Measurements from ENCODE around the gene MMP14.
A peak's percentile ranks its signal among the peaks of the same experiment; 100 is the strongest.

MMP14 gene

GRCh38 chr14:22800346-22800745 lies 36.0 kb upstream of the MMP14 start:
- DNase-seq (ENCODE audit: low read depth in 1 of 2, low spot score in 1 of 2) = peak in 1 of 2 experiments; percentile 40
- TF ChIP-seq SPI1 (IDR thresholded peaks at IDR 0.05; ENCODE audit: borderline replicate concordance, low read depth) = no peak
- no peak for TF ChIP-seq POLR2AphosphoS5 (IDR thresholded peaks at IDR 0.05; ENCODE audit: low read depth)
- no peak for TF ChIP-seq REST (IDR thresholded peaks at IDR 0.05; ENCODE audit: insufficient replicate concordance, low read depth)
- H3K27ac ChIP-seq (replicated peaks) = peak overlapping the region; percentile 40
- H3K4me3 ChIP-seq (replicated peaks; ENCODE audit: insufficient read depth, low read length) = no peak overlapping the region
- H3K27me3 ChIP-seq (ENCODE audit: insufficient read depth, poor library complexity, severe bottlenecking) = no peaks in the 10 kb centered on the region

GRCh38 chr14:22801716-22802115 lies 34.7 kb upstream of the MMP14 start:
- Histone ChIP-seq H3K27ac (replicated peaks) (peak overlapping the region; percentile 66), H3K4me3 (replicated peaks; ENCODE audit: insufficient read depth, low read length) (no peak overlapping the region), H3K27me3 (ENCODE audit: insufficient read depth, poor library complexity, severe bottlenecking) (no peaks in the 10 kb centered on the region)
- no peak for DNase-seq (ENCODE audit: low read depth in 1 of 2, low spot score in 1 of 2)
- TF ChIP-seq CTCF (IDR thresholded peaks at IDR 0.05; ENCODE audit: insufficient read depth, low read length) = no peak
- TF ChIP-seq REST (IDR thresholded peaks at IDR 0.05; ENCODE audit: insufficient replicate concordance, low read depth) = no peak
- no peak for TF ChIP-seq GABPA (IDR thresholded peaks at IDR 0.05; ENCODE audit: low read depth)
- TF ChIP-seq SPI1 (IDR thresholded peaks at IDR 0.05; ENCODE audit: borderline replicate concordance, low read depth) = no peak
- TF ChIP-seq POLR2AphosphoS5 (IDR thresholded peaks at IDR 0.05; ENCODE audit: low read depth) = no peak

GRCh38 chr14:22802860-22803686 lies 33.3 kb upstream of the MMP14 start:
- DNase-seq (ENCODE audit: low read depth in 1 of 2, low spot score in 1 of 2) = no peak
- Histone ChIP-seq H3K27ac (replicated peaks) (peak overlapping the region; percentile 66), H3K4me3 (replicated peaks; ENCODE audit: insufficient read depth, low read length) (no peak overlapping the region), H3K27me3 (ENCODE audit: insufficient read depth, poor library complexity, severe bottlenecking) (no peaks in the 10 kb centered on the region)
- TF ChIP-seq GABPA (IDR thresholded peaks at IDR 0.05; ENCODE audit: low read depth) (no peak), POLR2AphosphoS5 (IDR thresholded peaks at IDR 0.05; ENCODE audit: low read depth) (no peak), CTCF (IDR thresholded peaks at IDR 0.05; ENCODE audit: insufficient read depth, low read length) (no peak), REST (IDR thresholded peaks at IDR 0.05; ENCODE audit: insufficient replicate concordance, low read depth) (no peak), SPI1 (IDR thresholded peaks at IDR 0.05; ENCODE audit: borderline replicate concordance, low read depth) (no peak)

All from HL-60 (cell line).